HG03558 (cell line): ENCODE results near the gene CHST9.
"Not testable (repeated sequence)": the region's sequence is repeated elsewhere in the genome, so short reads cannot be mapped to it uniquely, and the experiment has no call there.

Source experiments
- ATAC-seq: cut with Tn5 transposase; IDR thresholded peaks from one replicate; pipeline ENCODE4 v1.9.1; 2021; ENCODE audit warnings: moderate number of reproducible peaks; ENCODE audit not compliant: unreplicated experiment; ENCODE audit errors: extremely low read depth

CHST9 gene

DNA sequence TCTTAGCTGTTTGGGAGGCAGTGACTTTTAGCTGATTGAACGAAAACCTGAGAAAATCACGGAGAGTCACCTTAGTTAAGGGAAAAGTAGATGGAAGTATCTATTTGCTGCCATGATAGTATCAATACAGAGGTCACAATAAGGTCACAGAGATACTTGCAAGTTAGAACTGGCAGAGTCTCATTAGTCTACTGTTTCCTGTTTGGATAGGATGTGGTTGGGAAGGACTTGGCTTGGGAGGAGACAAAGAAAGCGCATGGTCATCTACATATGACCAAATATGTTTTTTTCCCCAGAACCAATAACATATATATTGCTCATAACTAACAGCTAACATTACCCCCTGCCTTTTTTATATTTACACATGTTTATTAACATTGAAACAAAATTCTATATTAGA, 241.2 kb downstream of the CHST9 start:
- ATAC-seq: no peak

DNA sequence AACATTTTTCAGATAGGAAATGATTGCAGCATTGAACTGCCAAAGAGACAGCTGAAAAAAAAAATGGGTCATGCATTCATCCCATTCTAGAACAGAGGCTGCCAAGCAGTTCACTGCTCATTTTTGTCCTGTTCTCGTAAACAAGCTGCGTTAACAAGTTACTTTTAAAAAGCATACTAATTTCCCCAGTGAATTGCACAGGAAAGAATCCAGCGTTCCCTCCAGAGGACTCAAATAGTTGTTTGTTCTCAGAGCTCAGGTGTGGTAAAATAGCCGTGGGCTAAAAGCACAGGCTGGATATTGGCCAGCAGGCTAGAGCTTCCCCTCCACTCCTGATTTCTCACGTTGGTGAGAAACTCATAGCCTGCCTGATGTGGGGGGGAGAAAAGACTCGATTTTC, 243.5 kb downstream of the CHST9 start:
- ATAC-seq: no peak

DNA sequence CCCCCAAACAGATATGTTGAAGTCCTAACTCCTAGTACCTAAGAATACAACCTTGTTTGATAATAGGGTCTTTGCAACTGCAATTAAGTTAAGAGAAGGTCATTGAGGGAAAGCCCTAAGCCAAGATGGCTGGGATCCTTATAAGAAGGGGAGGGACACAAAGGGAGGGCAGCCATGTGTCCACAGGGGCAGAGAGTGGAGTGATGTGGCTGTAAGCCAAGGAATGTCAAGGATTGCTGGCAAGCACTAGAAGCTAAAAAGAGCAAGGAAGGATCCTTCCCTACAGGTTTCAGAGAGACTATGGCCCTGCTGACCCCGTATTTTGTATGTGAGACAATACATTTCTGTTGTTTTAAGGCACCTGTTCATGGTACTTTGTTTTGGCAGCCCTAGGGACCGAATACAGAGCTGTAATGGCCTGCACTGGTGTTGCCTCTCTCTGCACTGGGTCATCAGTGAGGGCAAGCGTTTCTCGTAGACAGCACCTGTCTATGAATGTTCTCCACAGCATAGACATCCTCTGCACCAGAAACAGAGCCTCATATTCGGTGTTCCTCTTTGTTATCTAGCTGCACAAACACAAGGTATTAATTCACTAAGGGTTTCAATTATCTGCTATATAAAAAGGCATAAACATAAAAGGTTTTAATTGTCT, 244.2 kb downstream of the CHST9 start:
- no peak for ATAC-seq

DNA sequence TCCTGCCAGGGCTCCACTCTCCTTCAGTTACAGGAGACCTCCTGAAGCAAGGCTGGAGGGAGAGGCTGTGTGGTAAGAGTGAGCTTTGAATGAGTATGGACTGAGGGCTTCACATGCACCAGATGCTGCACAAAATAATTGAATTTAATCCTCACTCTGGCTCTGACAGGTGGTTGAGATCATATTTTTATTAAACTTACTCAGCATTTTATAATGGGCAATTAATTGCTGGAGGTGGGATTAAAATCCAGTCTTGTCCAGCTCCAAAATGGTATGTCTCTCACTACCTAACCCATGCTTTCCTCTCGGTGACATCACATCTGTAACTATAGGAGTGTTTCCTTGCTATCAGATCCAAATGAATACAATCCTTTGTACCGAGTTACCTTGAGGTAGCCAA, 253.4 kb downstream of the CHST9 start:
- no peak for ATAC-seq

DNA sequence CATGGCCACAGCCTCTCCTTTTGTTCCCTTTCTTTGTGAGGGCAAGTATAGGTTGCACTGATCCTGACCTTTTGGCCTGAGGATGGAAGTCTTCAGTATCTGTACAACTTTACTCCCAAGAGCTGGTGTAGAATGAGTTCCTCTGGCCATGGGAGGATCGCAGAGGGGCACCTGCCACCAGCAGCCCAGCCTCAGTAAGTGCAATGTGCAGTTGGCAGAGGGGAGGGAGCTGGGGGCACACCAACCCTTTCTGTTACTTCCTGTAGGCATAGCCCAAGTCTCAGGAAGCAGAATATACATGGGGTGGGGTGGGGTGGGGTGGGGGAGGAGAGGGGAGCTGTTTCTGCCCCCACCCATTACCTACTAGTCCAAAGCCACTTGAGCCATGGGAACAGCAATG, 254.5 kb downstream of the CHST9 start:
- no peak for ATAC-seq

DNA sequence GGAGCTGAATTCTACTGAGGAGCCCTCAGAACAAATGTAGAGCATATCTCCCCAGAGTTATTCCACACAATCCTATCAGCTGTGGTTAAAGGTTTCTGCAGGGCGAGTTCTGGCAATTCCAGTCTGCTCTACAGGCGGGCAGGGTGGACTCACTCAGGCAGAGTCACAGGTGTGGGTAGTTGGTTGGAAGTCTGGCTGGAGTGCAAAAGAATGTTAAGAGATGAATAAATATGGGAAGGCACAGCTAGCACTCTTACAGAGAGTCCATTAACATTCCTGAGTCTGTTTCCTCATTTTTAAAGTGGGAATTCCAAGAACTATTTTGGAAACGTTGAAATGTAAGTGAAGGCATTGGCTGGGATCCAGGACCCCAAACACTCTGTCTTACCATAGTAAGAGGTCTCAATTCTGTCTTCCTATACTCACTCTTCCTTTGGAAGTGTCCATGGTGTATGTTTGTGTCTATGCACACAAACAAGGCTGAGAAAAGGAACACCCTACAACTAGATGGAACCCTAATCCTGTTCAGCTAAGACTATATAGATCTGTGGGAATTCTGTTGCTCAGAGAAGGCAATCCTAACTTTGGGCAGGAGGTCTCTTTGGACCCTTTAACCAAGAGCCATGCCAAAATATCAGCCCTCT, 256.3 kb downstream of the CHST9 start:
- ATAC-seq: no peak

DNA sequence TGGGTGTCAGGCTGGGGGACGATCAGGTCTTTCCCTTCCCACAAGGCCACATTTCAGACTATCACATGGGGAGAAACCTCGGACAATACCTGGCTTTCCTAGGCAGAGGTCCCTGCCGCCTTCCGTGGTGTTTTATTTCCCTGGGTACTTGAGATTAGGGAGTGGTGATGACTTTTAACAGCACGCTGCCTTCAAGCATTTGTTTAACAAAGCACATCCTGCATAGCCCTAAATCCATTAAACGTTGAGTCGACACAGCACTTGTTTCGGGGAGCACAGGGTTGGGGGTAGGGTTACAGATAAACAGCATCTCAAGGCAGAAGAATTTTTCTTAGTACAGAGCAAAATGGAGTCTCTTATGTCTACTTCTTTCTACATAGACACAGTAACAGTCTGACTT, 257.3 kb downstream of the CHST9 start:
- ATAC-seq: not testable (repeated sequence)

DNA sequence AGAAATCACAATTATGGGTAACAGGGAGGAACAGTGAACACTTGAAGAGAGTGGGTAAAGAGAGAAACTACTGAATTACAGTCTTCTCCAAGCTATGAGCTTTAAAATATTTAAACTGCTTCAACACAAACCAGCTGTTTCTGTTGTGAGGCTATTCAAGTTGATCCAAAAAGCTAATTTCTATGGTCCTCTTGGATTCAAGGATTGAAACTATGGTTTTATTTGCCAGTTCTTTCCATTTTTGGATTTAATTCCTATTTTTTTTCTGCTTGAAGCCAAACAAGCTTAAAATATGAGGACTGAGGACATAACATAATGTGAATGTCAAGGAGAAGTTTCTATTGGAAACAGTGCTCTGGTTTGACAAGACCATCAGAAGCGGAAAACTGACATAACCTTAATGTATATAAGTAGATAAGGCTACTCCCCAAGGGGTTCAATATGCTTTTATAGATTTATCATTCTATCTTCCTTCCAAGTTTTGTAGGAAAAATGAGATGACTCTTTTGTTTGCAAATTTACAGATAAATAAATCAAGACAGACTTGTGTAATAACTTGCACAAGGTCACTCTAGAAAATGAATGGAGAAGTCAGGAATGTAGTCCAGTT, 258.9 kb downstream of the CHST9 start:
- no peak for ATAC-seq

DNA sequence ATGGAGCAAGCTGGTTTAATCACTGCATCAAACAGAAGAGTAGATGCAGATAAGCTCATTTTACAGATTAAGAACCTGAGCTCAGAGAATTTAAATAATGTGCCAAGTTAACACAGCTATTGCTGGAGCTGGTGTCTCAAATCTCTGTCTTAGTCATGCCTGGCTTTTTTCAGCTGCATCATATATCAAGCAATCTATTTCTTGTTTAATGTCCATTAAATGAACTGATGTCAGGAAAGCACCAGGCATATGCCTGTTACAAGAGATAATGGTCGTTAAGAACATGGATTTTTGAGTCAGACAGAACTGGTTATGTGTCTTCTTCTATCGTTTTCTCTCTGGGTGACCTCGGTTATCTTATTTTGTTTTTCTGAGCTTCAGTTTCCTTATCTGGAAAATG, 259.8 kb downstream of the CHST9 start:
- ATAC-seq: no peak

DNA sequence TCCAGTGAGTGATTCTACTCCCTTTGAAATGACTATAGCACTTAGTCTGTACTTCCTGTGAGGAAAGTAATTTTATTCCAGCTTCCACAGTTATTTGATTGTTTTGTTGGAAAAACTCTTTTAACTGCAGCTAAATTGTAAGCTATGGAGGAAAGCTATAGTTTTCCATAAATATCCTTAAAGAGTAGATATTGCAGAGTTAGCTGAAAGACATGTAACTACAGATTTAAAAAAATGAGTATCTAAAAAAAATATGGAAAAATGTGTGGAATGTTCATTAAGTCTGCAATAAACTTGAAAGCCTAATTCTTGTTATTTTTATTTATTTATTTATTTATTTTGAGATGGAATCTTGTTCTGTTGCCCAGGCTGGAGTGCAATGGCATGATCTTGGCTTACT, 262.8 kb downstream of the CHST9 start:
- ATAC-seq: no peak

DNA sequence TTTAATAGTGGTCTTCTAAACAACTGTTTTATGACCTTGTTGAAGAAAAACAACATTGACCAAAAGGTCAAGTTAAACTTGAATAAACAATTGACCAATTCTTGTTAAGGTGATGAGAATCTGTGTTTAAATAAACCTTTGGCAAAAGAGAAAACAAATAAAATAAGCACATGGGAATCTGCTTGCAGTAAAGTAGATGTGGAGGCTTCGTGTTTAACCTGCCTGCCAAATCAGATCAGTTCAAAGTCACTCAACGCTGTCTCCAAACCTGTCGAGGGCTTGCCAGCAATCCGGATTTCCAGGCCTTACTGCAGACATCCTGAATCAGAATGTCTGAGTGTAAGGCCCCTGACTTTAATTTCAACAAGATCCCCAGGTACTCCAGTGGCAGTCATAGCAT, 264.5 kb downstream of the CHST9 start:
- no peak for ATAC-seq

DNA sequence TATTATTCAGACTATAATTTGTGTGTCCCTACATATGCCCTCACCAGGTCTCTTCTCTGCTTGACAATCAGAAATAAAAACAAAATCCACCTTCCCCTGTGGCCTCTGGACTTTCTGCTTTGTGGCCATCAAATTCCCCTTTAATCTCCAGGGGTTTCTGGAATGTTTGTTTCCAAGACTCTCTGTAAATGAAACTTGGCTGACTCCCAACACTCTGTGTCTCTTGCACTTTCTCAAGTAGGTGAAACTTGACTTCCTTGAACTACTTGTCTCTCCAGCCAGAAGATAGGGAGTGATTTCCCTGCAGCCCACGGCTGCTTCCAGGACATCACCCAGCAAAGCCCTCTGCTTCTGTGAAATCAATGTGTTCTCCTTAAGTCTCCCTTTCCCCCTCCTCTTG, 265.5 kb downstream of the CHST9 start:
- ATAC-seq: no peak

DNA sequence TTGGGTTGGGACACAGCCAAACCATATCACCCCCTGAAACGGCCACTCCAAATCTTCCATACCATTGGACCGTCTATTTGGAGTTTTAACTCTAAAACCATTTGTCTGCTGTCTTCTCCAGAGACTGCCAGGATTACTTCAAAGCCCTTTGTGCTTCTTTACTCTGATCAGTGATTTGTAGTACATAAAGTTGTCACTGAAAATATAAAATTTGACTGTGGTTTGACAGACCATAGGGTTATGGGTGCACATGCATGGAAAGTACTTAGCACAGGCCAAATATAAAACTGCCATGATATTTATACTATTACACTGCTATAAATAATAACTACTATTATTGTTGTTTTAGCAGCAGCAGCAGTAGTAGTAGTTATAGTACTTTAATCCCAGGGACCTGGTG, 265.9 kb downstream of the CHST9 start:
- ATAC-seq: no peak

DNA sequence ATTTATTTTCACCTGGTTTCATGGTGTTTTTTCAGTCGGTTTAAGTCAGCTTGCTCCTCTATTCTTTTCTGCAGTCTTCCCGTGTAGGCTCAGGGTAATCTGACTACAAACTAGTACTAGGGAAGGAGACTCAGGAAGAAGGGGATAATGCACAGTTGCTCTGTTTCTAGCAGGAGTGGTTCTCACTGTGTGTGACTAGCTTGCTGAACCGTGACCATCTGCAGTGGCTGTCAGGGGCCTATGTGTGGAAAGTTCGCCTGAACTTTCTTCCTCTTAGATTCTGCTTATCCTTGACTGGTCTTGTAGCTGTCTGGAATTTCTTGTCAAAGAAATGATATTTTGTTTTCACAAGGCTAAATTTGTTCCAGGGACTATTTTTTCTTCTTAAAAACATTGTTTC, 273.3 kb downstream of the CHST9 start:
- ATAC-seq: no peak

DNA sequence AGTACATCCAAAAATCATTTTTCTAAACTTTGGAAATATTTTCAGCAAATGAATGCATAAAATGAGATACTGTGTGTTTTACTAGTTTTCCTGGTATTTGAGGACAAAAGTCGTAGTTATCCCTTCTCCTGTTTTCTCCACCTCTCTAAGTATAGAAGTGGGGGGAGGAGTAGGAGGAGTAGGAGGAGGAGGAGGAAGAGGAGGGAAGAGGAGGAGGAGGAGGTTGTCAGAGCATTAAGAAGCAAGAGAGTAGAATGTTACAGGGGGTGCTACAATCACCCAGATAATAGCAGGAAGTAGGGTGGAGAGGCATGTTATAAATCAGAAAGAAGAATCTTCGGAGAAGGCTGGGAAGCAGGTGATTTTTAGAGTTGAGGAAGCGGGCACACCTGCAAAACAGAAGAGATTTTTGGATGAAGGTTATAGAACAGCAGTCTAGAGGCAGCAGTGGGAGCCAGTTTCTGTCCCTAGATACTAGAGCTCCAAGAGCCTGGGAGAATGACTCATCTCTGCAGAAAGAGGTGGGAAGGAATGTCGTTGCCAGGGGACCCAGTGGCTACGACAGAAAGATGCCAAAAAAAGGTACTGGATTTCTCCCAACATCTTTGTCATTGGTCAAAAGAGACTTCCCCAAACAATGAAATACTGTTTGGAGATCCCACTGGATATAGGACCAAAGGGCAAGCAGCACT, 275.4 kb downstream of the CHST9 start:
- ATAC-seq: no peak

DNA sequence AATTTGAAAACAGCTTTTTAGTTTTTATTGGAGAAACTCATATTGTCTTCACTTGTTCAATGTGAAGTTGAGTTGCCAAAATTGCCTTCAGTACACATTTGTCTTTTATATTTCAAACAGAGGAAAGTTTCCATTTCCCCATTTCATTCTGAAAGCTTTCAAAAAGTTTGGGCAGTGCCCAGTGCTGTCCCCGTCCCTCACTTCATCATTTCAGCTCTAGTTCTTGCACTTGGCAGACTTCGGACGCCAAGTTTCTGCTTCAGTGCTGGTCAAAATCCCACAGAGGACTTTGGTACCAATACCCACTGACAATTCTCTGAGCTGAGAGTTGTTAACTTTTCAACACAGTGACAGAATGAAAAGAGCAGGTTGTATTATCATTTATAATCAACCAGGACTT, 276.2 kb downstream of the CHST9 start:
- no peak for ATAC-seq

DNA sequence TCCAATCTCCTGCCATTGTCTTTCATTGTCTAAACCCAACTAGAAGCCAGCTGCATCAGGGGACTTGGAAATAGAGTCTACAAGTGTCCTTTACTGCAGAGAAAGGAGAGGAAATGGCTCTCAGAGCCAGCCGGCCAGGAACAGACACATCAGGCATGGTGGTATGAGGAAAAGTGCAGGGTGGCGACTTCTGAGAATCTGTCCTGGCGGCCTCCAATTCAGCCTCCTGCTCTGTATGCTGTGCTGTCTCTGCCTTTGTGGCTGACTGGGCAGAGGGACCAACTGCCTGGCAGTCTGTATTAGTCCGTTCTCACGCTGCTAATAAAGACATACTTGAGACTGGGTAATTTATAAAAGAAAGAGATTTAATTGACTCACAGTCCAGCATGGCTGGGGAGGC, 282.8 kb downstream of the CHST9 start:
- ATAC-seq: no peak

DNA sequence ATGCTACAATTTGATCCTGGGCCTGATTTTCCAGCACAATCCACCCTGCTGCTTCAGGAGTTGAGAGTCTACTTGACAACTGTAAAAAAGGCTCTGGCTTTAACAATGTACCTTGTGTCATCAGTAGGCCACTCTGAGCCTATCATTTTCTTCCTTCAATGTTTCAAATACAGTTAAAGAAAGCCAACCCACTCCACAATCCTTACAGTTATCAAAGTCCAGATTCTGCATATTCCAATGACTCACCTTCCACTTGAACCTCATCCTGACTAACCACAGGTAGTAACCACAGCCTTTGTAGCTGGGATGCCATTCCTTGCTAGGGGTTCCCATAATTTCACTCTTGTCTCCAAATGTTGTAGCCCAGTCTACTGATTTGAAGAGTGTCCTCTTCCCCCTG, 284.1 kb downstream of the CHST9 start:
- no peak for ATAC-seq

DNA sequence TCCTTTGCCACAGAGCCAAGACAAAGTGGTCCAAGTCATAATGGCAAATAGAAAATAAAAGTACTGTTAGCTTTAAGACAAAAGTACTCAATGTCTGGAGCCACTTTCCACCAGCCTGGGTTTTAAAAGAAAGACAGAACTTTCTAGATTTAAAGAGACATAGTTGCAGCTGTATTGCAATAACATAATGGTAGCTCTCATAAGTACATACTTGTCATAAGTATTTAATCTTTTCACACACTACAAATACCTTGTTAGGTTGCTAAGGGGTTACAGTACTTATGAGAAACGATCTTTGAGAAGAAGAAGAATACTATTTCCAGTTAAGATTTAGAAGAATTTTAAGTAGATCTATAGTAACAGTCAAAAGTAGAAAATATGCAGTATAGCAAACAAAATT, 290.7 kb downstream of the CHST9 start:
- no peak for ATAC-seq

DNA sequence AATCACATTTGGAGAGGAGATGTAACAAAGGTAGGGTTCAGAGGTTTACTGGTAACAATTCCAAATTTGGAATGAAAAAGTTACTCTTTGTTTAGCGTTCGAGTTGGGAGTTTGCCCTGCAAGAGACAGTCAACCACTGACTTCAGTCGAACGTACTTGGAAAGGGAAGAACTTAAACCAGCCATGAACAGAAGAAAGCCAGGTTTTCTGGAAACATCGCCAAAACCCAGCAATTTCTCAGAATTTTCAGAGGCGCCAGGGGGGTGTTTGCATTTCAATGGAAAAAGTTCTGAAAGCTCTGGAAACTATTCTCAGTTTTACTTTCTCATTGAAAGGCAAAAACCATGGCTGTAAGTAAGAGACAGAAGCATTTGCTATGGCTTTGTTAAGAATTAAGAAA, 291.1 kb downstream of the CHST9 start:
- ATAC-seq: no peak

DNA sequence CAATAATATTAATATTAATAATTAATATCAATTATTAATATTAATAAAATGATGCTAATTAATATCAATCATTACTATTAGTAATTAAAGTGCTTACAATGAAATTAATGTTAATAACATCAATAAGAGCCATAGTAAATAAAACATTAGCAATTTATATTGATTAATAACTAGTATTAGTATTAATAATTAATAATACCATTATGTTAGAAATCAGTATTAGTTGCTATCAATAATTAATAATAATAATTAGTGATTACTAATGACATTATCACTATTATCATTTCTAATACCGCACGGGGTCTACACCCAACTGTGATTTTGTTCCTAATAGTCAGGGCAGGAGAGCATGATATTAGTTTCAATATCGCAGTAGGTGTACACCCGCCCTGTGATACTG, 296.8 kb downstream of the CHST9 start:
- ATAC-seq: no peak
